WTC11 (cell line): Measurements from ENCODE around the gene NUDT3. TPM values are rescaled to one million over a fixed set of nuclear protein-coding genes. Genes with fewer than 3 reads are reported as not detected.

ENCODE experiments used
- ATAC-seq: fragments of 200-7000 bp; cut with Tn5 transposase; 2 replicates; pipeline ENCODE4 v1.10.0; 2021; ENCODE audit warnings: mild to moderate bottlenecking, moderate library complexity
- CTCF ChIA-PET: fragments of 300-600 bp; sonication (Branson Sonifier 250); formaldehyde crosslinking; loops from one replicate; lab custom pipeline; 2021; ENCODE audit warnings: antibody characterized with exemption; lab: Charles Lee
- POLR2A ChIA-PET: fragments of 350-600 bp; sonication (Branson Sonifier 250); formaldehyde crosslinking; loops from one replicate; lab custom pipeline; 2021; ENCODE audit warnings: antibody characterized with exemption; lab: Charles Lee
- DNase-seq: peaks from one replicate; pipeline ENCODE4 v3.0.0; 2021; ENCODE audit warnings: low spot score
- H3K27ac Mint-ChIP-seq: 2 replicates; pipeline ENCODE4 v1.8.0; 2021; ENCODE audit warnings: mixed read lengths
- H3K27me3 Mint-ChIP-seq: 2 replicates; pipeline ENCODE4 v1.8.0; 2021; ENCODE audit warnings: low read depth, mild to moderate bottlenecking, moderate library complexity, mixed read lengths
- H3K36me3 Mint-ChIP-seq: 2 replicates; pipeline ENCODE4 v1.8.0; 2021; ENCODE audit warnings: mixed read lengths
- H3K4me1 Mint-ChIP-seq: 2 replicates; pipeline ENCODE4 v1.8.0; 2022; ENCODE audit warnings: mixed read lengths
- H3K4me3 Mint-ChIP-seq: 2 replicates; pipeline ENCODE4 v1.8.0; 2021; ENCODE audit warnings: mild to moderate bottlenecking, moderate library complexity, mixed read lengths
- H3K9me3 Mint-ChIP-seq: 2 replicates; pipeline ENCODE4 v1.8.0; 2021; ENCODE audit warnings: mixed read lengths
- CBFB ChIP-seq: sonication (generic); formaldehyde crosslinking; IDR thresholded peaks from 2 replicates; pipeline ENCODE4 v1.8.1; 2022; ENCODE audit warnings: mild to moderate bottlenecking, low read depth, missing genetic modification reagents
- CREM ChIP-seq: sonication (generic); formaldehyde crosslinking; IDR thresholded peaks from 2 replicates; pipeline ENCODE4 v1.8.1; 2022; ENCODE audit warnings: mild to moderate bottlenecking, missing genetic modification reagents, moderate library complexity
- EMX1 ChIP-seq: fragments of 250-450 bp; sonication (Bioruptor Pico); IDR thresholded peaks from 2 replicates; pipeline ENCODE4 v1.8.0; 2021; ENCODE audit warnings: mild to moderate bottlenecking
- GTF2I ChIP-seq: fragments of 250-450 bp; sonication (Bioruptor Pico); conservative IDR thresholded peaks from 2 replicates; pipeline ENCODE4 v1.4.0; 2021; ENCODE audit warnings: mild to moderate bottlenecking
- HMGA2 ChIP-seq: fragments of 250-450 bp; sonication (Bioruptor Pico); IDR thresholded peaks from 2 replicates; pipeline ENCODE4 v1.4.0; 2021; ENCODE audit warnings: mild to moderate bottlenecking, moderate library complexity
- IRF2 ChIP-seq: sonication (generic); formaldehyde crosslinking; IDR thresholded peaks from 2 replicates; pipeline ENCODE4 v1.8.0; 2022; ENCODE audit warnings: low read depth, missing genetic modification reagents, borderline replicate concordance
- JUN ChIP-seq: sonication (generic); formaldehyde crosslinking; IDR thresholded peaks from 2 replicates; pipeline ENCODE4 v1.8.0; 2023; ENCODE audit warnings: mild to moderate bottlenecking, missing genetic modification reagents
- MXD4 ChIP-seq: fragments of 250-450 bp; sonication (Bioruptor Pico); IDR thresholded peaks from 2 replicates; pipeline ENCODE4 v1.8.0; 2021; ENCODE audit warnings: mild to moderate bottlenecking, moderate library complexity, borderline replicate concordance
- NFE2L1 ChIP-seq: sonication (generic); formaldehyde crosslinking; IDR thresholded peaks from 2 replicates; pipeline ENCODE4 v1.8.1; 2023; ENCODE audit warnings: missing genetic modification reagents
- NFYB ChIP-seq: sonication (generic); formaldehyde crosslinking; conservative IDR thresholded peaks from 2 replicates; pipeline ENCODE4 v1.8.0; 2022; ENCODE audit warnings: low read depth, missing genetic modification reagents
- TP53 ChIP-seq: sonication (generic); formaldehyde crosslinking; IDR thresholded peaks from 2 replicates; pipeline ENCODE4 v1.8.1; 2023; ENCODE audit warnings: mild to moderate bottlenecking, missing genetic modification reagents
- total RNA-seq: library from RNA; stranded (reverse); gene quantifications from 3 replicates; pipeline ENCODE4 v1.2.3, GENCODE V29; 2021
- TF ChIP-seq, protein P1 (sequence below): sonication (generic); formaldehyde crosslinking; IDR thresholded peaks from 2 replicates; pipeline ENCODE4 v1.8.1; 2023; ENCODE audit warnings: mild to moderate bottlenecking, missing genetic modification reagents, moderate library complexity
- TF ChIP-seq, protein P2 (sequence below): sonication (generic); formaldehyde crosslinking; IDR thresholded peaks from 2 replicates; pipeline ENCODE4 v1.8.1; 2022; ENCODE audit warnings: mild to moderate bottlenecking, moderate library complexity, missing genetic modification reagents
- TF ChIP-seq, protein P3 (sequence below): sonication (generic); formaldehyde crosslinking; IDR thresholded peaks from 2 replicates; pipeline ENCODE4 v1.8.1; 2023; ENCODE audit warnings: mild to moderate bottlenecking, moderate library complexity, missing genetic modification reagents
- TF ChIP-seq, protein P4 (sequence below): sonication (generic); formaldehyde crosslinking; IDR thresholded peaks from 2 replicates; pipeline ENCODE4 v1.8.1; 2023; ENCODE audit warnings: mild to moderate bottlenecking, missing genetic modification reagents
- TF ChIP-seq, protein P5 (sequence below): sonication (generic); formaldehyde crosslinking; IDR thresholded peaks from 2 replicates; pipeline ENCODE4 v1.8.0; 2022; ENCODE audit warnings: mild to moderate bottlenecking, missing genetic modification reagents
- TF ChIP-seq, protein P6 (sequence below): sonication (generic); formaldehyde crosslinking; IDR thresholded peaks from 2 replicates; pipeline ENCODE4 v1.8.0; 2023; ENCODE audit warnings: missing genetic modification reagents, mild to moderate bottlenecking, borderline replicate concordance
- TF ChIP-seq, protein P7 (sequence below): sonication (generic); formaldehyde crosslinking; IDR thresholded peaks from 2 replicates; pipeline ENCODE4 v1.8.0; 2022; ENCODE audit warnings: missing genetic modification reagents
- TF ChIP-seq, protein P8 (sequence below): fragments of 200-600 bp; IDR thresholded peaks from 2 replicates; pipeline ENCODE4 v1.8.0; 2022; ENCODE audit warnings: antibody characterized with exemption

Gene NUDT3
- total RNA-seq, 1 experiment from 2014 or later: 30.0 TPM

DNA sequence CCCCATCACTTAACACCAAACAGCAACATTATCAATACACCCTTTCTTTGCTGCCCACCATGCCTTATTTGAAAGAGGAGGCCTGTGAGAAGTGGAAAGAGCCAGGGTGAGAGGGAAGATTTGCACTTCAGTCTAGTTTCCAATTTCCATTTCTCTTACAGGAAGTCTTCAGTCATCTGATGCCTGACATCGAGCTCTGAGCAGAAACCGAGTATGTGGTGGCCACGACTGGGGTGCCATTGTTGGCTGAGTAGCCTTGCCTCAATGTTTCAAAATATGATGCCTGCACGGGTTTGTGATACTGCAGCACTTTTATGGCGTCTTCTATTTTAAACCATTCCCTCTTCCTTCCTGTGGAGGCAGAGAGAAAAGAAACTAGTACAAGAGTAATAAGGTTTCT lies 103.9 kb downstream of the NUDT3 start (continued):
- TF ChIP-seq, protein P1, sequence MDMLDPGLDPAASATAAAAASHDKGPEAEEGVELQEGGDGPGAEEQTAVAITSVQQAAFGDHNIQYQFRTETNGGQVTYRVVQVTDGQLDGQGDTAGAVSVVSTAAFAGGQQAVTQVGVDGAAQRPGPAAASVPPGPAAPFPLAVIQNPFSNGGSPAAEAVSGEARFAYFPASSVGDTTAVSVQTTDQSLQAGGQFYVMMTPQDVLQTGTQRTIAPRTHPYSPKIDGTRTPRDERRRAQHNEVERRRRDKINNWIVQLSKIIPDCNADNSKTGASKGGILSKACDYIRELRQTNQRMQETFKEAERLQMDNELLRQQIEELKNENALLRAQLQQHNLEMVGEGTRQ (CRISPR knock-in tag): no peak
- TF ChIP-seq GTF2I (CRISPR knock-in tag): no peak
- TF ChIP-seq CBFB: no peak
- no peak for TF ChIP-seq NFE2L1 (CRISPR knock-in tag)
- TF ChIP-seq IRF2 (CRISPR knock-in tag): no peak
- TF ChIP-seq, protein P2, sequence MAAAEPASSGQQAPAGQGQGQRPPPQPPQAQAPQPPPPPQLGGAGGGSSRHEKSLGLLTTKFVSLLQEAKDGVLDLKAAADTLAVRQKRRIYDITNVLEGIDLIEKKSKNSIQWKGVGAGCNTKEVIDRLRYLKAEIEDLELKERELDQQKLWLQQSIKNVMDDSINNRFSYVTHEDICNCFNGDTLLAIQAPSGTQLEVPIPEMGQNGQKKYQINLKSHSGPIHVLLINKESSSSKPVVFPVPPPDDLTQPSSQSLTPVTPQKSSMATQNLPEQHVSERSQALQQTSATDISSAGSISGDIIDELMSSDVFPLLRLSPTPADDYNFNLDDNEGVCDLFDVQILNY (CRISPR knock-in tag): no peak
- TF ChIP-seq, protein P3, sequence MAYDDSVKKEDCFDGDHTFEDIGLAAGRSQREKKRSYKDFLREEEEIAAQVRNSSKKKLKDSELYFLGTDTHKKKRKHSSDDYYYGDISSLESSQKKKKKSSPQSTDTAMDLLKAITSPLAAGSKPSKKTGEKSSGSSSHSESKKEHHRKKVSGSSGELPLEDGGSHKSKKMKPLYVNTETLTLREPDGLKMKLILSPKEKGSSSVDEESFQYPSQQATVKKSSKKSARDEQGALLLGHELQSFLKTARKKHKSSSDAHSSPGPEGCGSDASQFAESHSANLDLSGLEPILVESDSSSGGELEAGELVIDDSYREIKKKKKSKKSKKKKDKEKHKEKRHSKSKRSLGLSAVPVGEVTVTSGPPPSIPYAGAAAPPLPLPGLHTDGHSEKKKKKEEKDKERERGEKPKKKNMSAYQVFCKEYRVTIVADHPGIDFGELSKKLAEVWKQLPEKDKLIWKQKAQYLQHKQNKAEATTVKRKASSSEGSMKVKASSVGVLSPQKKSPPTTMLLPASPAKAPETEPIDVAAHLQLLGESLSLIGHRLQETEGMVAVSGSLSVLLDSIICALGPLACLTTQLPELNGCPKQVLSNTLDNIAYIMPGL (CRISPR knock-in tag): no peak
- TF ChIP-seq EMX1 (CRISPR knock-in tag): no peak
- no peak for TF ChIP-seq NFYB (CRISPR knock-in tag)
- TF ChIP-seq, protein P4, sequence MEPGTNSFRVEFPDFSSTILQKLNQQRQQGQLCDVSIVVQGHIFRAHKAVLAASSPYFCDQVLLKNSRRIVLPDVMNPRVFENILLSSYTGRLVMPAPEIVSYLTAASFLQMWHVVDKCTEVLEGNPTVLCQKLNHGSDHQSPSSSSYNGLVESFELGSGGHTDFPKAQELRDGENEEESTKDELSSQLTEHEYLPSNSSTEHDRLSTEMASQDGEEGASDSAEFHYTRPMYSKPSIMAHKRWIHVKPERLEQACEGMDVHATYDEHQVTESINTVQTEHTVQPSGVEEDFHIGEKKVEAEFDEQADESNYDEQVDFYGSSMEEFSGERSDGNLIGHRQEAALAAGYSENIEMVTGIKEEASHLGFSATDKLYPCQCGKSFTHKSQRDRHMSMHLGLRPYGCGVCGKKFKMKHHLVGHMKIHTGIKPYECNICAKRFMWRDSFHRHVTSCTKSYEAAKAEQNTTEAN (CRISPR knock-in tag): no peak
- TF ChIP-seq, protein P5, sequence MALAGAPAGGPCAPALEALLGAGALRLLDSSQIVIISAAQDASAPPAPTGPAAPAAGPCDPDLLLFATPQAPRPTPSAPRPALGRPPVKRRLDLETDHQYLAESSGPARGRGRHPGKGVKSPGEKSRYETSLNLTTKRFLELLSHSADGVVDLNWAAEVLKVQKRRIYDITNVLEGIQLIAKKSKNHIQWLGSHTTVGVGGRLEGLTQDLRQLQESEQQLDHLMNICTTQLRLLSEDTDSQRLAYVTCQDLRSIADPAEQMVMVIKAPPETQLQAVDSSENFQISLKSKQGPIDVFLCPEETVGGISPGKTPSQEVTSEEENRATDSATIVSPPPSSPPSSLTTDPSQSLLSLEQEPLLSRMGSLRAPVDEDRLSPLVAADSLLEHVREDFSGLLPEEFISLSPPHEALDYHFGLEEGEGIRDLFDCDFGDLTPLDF (CRISPR knock-in tag): no peak
- TF ChIP-seq, protein P6, sequence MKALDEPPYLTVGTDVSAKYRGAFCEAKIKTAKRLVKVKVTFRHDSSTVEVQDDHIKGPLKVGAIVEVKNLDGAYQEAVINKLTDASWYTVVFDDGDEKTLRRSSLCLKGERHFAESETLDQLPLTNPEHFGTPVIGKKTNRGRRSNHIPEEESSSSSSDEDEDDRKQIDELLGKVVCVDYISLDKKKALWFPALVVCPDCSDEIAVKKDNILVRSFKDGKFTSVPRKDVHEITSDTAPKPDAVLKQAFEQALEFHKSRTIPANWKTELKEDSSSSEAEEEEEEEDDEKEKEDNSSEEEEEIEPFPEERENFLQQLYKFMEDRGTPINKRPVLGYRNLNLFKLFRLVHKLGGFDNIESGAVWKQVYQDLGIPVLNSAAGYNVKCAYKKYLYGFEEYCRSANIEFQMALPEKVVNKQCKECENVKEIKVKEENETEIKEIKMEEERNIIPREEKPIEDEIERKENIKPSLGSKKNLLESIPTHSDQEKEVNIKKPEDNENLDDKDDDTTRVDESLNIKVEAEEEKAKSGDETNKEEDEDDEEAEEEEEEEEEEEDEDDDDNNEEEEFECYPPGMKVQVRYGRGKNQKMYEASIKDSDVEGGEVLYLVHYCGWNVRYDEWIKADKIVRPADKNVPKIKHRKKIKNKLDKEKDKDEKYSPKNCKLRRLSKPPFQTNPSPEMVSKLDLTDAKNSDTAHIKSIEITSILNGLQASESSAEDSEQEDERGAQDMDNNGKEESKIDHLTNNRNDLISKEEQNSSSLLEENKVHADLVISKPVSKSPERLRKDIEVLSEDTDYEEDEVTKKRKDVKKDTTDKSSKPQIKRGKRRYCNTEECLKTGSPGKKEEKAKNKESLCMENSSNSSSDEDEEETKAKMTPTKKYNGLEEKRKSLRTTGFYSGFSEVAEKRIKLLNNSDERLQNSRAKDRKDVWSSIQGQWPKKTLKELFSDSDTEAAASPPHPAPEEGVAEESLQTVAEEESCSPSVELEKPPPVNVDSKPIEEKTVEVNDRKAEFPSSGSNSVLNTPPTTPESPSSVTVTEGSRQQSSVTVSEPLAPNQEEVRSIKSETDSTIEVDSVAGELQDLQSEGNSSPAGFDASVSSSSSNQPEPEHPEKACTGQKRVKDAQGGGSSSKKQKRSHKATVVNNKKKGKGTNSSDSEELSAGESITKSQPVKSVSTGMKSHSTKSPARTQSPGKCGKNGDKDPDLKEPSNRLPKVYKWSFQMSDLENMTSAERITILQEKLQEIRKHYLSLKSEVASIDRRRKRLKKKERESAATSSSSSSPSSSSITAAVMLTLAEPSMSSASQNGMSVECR (CRISPR knock-in tag): no peak

DNA sequence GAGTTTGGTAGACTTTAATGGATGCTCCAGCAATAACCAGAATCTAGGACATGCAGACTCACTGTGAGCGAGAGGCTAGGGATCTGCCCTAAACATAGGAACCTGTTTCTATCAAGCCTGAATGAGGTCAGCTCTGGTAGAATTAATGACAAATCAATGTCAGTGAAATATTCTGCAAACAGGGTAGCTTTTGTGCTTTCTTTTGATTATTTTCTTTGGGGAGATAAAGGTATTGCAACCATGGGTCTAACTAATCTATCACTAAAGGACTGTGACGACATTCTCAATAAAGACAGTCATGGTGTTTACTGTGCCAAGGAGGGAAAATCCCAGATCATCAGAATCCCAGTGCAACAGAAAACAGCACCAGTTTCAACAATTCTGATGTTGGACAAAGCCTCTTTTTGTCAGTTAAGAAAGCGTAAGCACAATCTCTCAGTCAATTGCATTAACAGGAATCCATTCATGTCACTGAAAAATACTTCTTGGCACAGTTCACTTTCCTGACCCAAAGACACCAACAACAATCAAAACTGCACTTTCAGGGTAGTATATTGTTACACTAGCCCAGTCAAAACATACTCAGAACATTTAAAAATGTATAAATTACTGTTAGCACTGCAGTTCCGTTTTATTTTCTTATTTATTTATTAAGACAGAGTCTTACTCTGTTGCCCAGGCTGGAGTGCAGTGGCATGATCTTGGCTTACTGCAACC lies 106.9 kb downstream of the NUDT3 start:
- H3K27ac Mint-ChIP-seq: no peak overlapping the region
- no peaks in the 10 kb centered on the region for H3K4me1 Mint-ChIP-seq
- H3K4me3 Mint-ChIP-seq: no peak overlapping the region
- POLR2A ChIA-PET: no interaction called here
- peaks cover 5% of the 10 kb centered on the region for H3K36me3 Mint-ChIP-seq
- ATAC-seq (no peak), DNase-seq (no peak)
- TF ChIP-seq, protein P7, sequence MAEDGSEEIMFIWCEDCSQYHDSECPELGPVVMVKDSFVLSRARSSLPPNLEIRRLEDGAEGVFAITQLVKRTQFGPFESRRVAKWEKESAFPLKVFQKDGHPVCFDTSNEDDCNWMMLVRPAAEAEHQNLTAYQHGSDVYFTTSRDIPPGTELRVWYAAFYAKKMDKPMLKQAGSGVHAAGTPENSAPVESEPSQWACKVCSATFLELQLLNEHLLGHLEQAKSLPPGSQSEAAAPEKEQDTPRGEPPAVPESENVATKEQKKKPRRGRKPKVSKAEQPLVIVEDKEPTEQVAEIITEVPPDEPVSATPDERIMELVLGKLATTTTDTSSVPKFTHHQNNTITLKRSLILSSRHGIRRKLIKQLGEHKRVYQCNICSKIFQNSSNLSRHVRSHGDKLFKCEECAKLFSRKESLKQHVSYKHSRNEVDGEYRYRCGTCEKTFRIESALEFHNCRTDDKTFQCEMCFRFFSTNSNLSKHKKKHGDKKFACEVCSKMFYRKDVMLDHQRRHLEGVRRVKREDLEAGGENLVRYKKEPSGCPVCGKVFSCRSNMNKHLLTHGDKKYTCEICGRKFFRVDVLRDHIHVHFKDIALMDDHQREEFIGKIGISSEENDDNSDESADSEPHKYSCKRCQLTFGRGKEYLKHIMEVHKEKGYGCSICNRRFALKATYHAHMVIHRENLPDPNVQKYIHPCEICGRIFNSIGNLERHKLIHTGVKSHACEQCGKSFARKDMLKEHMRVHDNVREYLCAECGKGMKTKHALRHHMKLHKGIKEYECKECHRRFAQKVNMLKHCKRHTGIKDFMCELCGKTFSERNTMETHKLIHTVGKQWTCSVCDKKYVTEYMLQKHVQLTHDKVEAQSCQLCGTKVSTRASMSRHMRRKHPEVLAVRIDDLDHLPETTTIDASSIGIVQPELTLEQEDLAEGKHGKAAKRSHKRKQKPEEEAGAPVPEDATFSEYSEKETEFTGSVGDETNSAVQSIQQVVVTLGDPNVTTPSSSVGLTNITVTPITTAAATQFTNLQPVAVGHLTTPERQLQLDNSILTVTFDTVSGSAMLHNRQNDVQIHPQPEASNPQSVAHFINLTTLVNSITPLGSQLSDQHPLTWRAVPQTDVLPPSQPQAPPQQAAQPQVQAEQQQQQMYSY (CRISPR knock-in tag): no peak
- TF ChIP-seq, protein P8, sequence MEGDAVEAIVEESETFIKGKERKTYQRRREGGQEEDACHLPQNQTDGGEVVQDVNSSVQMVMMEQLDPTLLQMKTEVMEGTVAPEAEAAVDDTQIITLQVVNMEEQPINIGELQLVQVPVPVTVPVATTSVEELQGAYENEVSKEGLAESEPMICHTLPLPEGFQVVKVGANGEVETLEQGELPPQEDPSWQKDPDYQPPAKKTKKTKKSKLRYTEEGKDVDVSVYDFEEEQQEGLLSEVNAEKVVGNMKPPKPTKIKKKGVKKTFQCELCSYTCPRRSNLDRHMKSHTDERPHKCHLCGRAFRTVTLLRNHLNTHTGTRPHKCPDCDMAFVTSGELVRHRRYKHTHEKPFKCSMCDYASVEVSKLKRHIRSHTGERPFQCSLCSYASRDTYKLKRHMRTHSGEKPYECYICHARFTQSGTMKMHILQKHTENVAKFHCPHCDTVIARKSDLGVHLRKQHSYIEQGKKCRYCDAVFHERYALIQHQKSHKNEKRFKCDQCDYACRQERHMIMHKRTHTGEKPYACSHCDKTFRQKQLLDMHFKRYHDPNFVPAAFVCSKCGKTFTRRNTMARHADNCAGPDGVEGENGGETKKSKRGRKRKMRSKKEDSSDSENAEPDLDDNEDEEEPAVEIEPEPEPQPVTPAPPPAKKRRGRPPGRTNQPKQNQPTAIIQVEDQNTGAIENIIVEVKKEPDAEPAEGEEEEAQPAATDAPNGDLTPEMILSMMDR: no peak
- no peak for TF ChIP-seq MXD4 (CRISPR knock-in tag)
- TF ChIP-seq CREM (CRISPR knock-in tag): no peak
- TF ChIP-seq JUN (CRISPR knock-in tag): no peak
- no peak for TF ChIP-seq GTF2I (CRISPR knock-in tag)
- TF ChIP-seq NFYB (CRISPR knock-in tag): no peak
- TF ChIP-seq TP53 (CRISPR knock-in tag): no peak
- TF ChIP-seq HMGA2 (CRISPR knock-in tag): no peak
- CTCF ChIA-PET: no interaction called here
- H3K27me3 Mint-ChIP-seq: no peaks in the 10 kb centered on the region
- no peaks in the 10 kb centered on the region for H3K9me3 Mint-ChIP-seq
